Measurements from ENCODE around the gene GRHL3. TPM values are rescaled to one million over a fixed set of nuclear protein-coding genes. Genes with fewer than 3 reads are reported as not detected.

The GRHL3 gene
- total RNA-seq, 4 donors from 2014 or later, result 93.6 to 154 (median 129) TPM

DNA sequence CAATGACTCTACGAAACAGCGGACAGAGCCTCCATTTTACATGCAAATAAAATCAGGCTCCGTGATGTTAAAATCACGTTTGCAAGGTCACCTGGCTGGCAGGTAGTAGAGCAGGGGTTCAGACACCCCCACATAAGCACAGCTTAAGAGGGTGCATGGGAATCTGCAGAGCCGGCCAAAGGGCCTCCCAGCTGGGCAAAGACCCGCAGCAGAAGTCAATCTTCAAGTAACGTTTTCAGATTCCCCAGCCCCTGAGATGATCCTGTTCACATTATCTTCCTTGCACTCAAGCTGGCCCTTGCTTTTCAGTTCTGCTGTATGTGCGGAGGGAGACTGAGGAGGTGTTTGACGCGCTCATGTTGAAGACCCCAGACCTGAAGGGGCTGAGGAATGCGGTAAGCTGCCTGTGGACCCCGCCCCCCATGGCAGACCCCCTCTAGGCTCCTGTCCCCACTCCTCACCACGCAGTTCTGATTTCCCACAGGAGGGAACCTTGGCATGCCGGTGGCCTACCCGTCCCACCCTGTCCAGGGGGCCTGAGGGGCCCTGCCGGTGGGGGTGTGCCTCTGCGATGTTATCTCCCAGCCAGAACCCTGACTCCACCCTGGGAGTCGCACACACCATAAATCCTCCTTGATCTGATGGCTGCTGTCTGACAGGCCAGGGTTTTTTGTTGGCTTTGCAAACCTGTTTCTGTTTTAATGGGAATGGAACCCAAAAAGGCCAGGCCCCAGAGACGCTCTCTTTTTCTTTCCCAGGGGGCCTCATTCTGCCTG lies 28.2 kb downstream of the GRHL3 start:
- no peaks in the 10 kb centered on the region for H3K27me3 ChIP-seq
- no peak for DNase-seq (ENCODE audit: low spot score in 2 of 2)
- TF ChIP-seq, protein P1, sequence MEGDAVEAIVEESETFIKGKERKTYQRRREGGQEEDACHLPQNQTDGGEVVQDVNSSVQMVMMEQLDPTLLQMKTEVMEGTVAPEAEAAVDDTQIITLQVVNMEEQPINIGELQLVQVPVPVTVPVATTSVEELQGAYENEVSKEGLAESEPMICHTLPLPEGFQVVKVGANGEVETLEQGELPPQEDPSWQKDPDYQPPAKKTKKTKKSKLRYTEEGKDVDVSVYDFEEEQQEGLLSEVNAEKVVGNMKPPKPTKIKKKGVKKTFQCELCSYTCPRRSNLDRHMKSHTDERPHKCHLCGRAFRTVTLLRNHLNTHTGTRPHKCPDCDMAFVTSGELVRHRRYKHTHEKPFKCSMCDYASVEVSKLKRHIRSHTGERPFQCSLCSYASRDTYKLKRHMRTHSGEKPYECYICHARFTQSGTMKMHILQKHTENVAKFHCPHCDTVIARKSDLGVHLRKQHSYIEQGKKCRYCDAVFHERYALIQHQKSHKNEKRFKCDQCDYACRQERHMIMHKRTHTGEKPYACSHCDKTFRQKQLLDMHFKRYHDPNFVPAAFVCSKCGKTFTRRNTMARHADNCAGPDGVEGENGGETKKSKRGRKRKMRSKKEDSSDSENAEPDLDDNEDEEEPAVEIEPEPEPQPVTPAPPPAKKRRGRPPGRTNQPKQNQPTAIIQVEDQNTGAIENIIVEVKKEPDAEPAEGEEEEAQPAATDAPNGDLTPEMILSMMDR (IDR thresholded peaks at IDR 0.05), result no peak
- no peak for TF ChIP-seq POLR2A (IDR thresholded peaks at IDR 0.05)
- no peak for TF ChIP-seq EP300 (IDR thresholded peaks at IDR 0.05)
- TF ChIP-seq POLR2AphosphoS5 (IDR thresholded peaks at IDR 0.05), result no peak
- no peaks in the 10 kb centered on the region for H3K9me3 ChIP-seq
- peaks cover 6% of the 10 kb centered on the region for H3K36me3 ChIP-seq
- H3K4me3 ChIP-seq, result no peak overlapping the region
- H3K27ac ChIP-seq, result no peak overlapping the region
- no peaks in the 10 kb centered on the region for H3K4me1 ChIP-seq
- 72% methylated on average over 17 of the region's 19 CpGs for WGBS

DNA sequence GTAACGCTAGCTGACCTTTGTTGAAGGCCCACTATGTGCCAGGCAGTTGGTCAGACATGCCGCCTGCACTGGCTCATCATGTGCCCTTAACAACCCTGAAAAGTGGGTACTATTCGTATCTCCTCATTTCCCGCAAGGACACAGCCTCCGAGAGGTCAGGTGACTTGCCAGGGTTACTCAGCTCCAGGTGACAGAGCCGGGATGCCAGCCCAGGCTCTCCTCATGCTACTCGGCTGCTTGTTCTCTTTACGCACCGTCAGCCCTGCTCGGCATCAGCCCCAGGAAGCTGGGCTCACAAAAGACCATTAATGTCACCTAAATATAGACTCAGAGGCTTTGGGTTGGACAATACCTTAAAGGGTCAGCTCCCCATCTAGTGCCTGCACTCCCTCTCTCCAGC lies 29.0 kb downstream of the GRHL3 start:
- TF ChIP-seq, protein P1 (IDR thresholded peaks at IDR 0.05), result no peak
- no peak for TF ChIP-seq POLR2A (IDR thresholded peaks at IDR 0.05)
- TF ChIP-seq EP300 (IDR thresholded peaks at IDR 0.05), result no peak
- TF ChIP-seq POLR2AphosphoS5 (IDR thresholded peaks at IDR 0.05), result no peak
- Histone ChIP-seq H3K27me3 (no peaks in the 10 kb centered on the region), H3K36me3 (peaks cover 6% of the 10 kb centered on the region), H3K9me3 (no peaks in the 10 kb centered on the region), H3K4me1 (no peaks in the 10 kb centered on the region), H3K27ac (no peak overlapping the region), H3K4me3 (no peak overlapping the region)
- WGBS, result 73% methylated on average over 9 of the region's 10 CpGs
- no peak for DNase-seq (ENCODE audit: low spot score in 2 of 2)

DNA sequence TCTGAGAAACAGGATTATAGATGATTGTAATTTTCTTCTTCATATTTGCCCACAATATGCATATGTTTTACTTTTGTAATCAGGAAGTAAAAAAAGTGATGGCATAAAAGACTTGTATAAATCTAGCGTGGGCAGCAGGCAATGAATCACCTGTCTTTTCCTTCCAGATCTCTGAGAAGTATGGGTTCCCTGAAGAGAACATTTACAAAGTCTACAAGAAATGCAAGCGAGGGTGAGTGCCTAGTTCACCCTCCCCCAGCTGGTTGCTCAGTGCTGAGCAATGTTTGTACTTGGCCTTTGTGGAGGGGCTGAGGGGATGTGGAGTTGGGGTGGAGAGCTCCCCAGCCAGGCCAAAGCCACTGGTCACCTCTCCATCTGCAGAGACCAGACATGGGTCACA lies 30.7 kb downstream of the GRHL3 start:
- Histone ChIP-seq H3K9me3 (no peaks in the 10 kb centered on the region), H3K27ac (no peak overlapping the region), H3K36me3 (peaks cover 6% of the 10 kb centered on the region), H3K4me3 (no peak overlapping the region), H3K27me3 (no peaks in the 10 kb centered on the region), H3K4me1 (no peaks in the 10 kb centered on the region)
- WGBS, result 94% methylated on average over 2 of the region's 2 CpGs
- no peak for TF ChIP-seq POLR2A (IDR thresholded peaks at IDR 0.05)
- no peak for TF ChIP-seq EP300 (IDR thresholded peaks at IDR 0.05)
- no peak for DNase-seq (ENCODE audit: low spot score in 2 of 2)

DNA sequence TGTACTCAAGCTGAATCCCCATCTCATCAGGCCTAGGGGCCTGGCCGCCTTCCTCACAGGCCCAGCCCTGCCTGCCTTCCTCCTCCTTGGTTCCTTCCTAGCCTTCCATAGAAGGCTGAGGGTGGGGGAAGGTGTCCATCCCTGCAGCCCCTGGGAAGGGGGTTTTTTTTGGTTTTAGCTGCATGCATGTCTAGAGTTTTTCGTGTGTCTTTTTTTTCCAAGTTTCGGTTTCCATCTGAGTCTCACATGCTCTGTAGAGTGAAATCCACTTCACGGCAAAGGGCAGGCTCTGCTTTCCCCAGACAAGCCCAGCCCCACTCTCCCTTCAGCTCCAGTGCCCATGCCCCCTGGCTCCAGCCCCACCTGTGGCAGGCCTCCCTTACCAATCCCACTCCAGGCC lies 32.1 kb downstream of the GRHL3 start:
- Histone ChIP-seq H3K9me3 (no peaks in the 10 kb centered on the region), H3K27ac (no peak overlapping the region), H3K4me1 (no peaks in the 10 kb centered on the region), H3K27me3 (no peaks in the 10 kb centered on the region), H3K4me3 (no peak overlapping the region), H3K36me3 (peaks cover 6% of the 10 kb centered on the region)
- no peak for DNase-seq (ENCODE audit: low spot score in 2 of 2)
- TF ChIP-seq, protein P1 (IDR thresholded peaks at IDR 0.05), result no peak
- TF ChIP-seq POLR2AphosphoS5 (IDR thresholded peaks at IDR 0.05), result no peak
- TF ChIP-seq POLR2A (IDR thresholded peaks at IDR 0.05), result no peak
- TF ChIP-seq EP300 (IDR thresholded peaks at IDR 0.05), result no peak
- 92% methylated on average over 4 of the region's 4 CpGs for WGBS

DNA sequence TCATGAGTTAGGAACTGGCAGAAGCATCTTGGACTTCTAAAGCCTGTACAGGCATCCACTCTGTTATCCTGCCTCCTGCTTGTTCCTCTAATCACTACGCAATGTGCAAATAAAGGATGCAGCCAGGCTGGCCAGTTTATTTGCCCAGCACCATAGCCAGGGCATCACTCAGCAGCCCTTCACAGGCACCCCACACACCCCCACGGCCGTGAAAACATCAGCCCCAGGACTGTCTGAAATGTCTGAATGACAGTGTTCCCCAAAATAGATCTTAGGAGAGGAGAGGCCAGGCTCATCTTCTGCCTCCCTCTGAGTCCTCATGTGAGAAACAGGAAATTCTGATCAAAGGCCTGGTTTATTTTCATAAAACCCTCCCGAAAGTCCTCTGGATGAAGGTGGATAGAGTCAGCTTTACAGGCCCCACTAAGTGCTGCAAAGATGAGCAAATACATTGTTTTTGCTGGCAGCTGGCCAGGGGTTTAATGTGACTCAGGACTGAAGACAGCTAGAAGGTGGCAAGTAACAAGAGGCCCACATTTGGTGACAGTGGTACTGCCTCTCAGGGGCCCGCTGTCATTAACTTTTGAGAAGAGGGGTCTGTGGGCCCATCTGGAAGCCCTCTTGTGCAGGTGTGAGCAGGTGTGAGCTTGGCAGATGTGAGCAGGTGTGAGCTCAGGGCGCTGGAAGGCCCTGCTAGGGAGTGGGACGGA lies 32.9 kb downstream of the GRHL3 start:
- 89% methylated on average over 7 of the region's 7 CpGs for WGBS
- Histone ChIP-seq H3K9me3 (no peaks in the 10 kb centered on the region), H3K27ac (no peak overlapping the region), H3K36me3 (peaks cover 6% of the 10 kb centered on the region), H3K4me1 (no peaks in the 10 kb centered on the region), H3K4me3 (no peak overlapping the region), H3K27me3 (no peaks in the 10 kb centered on the region)
- TF ChIP-seq POLR2AphosphoS5 (IDR thresholded peaks at IDR 0.05), result no peak
- TF ChIP-seq POLR2A (IDR thresholded peaks at IDR 0.05), result no peak
- TF ChIP-seq, protein P1 (IDR thresholded peaks at IDR 0.05), result no peak
- TF ChIP-seq EP300 (IDR thresholded peaks at IDR 0.05), result no peak
- DNase-seq (ENCODE audit: low spot score in 2 of 2), result no peak

Measured in suprapubic skin (tissue), 4 donors.